ENCODE data around the gene DGKB.

Gene DGKB

DNA sequence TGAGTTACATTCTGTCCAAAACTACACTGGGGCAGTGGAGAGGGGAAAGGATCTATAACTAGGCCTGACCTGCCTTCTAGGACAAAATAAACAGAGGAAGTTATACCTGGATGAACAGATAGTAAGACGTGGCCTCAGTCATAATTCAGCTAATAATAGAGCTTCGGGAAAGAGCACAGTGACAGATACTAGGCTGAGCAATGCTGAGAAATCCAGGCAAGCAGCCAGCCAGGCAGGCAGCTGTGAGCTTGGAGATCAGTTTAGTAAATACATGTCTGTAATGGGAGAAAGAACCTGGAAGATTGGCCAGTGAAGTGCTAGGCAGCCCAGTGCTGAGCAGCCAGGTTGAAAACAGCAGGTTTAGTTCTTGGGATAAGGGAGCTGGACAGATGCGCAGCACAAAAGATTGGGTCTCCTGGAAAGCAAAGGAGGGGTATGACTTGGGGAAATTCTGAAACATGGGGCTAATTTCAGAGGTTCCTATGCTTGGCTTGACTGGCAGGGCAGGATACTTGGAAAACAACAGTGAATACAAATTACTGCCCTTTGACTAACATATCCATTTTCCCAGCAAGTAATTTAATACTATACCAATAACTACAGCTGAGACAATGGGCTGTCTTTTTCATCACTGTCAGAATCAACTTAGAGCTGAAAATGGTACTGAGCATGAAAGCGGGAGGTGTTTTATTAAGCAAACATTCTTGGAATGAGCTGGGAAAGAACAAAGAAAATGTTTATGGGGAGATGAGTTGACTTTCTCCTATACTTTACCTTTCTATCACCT lies 140.8 kb downstream of the DGKB start:
- DNase-seq (ENCODE audit: low spot score) (peak; percentile 27), FAIRE-seq (no peak)

DNA sequence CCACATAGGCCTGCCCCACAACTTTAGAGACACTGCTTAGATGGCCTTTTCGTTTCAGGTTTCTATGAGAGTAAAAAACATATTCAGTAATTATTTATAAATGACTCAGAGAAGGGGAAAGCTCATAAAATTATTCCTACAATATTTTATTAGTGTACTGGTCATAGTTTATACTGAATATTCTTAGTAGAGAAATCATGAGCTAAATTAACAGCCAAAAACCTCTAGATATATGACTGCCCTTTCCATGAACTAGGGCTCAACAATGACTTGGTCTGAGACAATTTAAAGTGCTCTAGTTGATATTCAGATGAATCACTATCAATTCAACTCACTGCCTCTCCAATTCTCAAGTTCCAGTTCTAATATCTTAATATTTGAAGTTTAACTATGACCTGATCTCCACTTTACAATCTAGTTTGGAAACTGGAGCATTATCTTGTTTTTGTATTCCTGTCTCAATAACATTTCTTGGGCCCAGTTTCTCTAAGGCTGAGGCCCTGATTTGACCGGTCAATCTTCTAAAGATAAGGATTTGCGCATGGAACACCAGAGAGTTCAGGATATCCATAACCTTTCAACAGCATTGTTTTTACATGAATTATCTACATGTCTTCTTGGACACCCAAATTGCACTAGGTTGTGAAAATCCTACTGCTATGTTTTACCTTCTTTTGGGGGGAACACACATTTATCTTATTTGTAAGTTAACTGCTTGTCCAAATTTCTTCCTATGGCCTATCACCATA lies 141.6 kb downstream of the DGKB start:
- FAIRE-seq (no peak), DNase-seq (ENCODE audit: low spot score) (no peak)

- DNase-seq (ENCODE audit: low spot score): no peak
- no peak for FAIRE-seq
These were observed 142.8 kb downstream of the DGKB start for GRCh38 chr7:14759785-14760184.

DNA sequence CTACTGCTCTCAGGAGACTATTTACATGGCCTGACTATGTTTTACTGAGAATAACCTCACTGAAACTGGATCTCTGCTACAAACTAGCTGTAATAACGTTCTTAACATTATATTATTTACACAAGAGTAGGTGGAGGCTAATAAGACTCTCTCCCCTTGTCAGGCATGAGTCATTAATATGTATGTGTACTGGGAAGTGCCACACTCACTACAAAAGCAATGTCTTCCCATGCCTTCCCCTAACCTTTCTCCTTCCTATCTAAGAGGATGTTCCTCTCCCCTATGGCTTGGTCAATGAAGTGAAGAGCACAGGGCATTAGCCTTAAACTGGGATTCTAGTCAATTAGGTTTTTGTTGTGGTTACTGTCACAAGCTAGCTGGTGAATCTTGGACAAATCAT lies 147.9 kb downstream of the DGKB start:
- FAIRE-seq (peak; percentile 56), DNase-seq (ENCODE audit: low spot score) (no peak)

DNA sequence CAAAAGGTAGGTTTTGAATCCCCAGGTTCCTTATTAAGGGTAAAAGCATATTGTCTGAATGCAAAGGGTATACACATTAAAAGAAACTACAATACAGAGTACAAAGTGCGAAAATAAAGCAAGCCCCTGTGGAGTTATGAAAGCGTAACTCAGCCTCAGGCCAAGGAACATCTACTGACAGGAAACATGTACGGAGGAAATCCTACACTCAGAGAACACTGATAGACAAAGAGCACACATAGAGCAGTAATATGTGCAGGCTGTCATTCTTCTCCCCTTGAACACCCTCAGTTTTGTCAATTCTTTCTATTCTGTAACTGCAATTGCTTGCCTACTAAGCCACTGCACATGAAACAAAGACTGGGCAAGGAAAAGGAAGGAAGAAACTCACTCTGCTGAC lies 150.2 kb downstream of the DGKB start:
- DNase-seq (ENCODE audit: low spot score) (no peak), FAIRE-seq (no peak)

GRCh38 chr7:14751461-14751860 lies 151.1 kb downstream of the DGKB start:
- no peak for FAIRE-seq
- DNase-seq (ENCODE audit: low spot score): no peak

DNA sequence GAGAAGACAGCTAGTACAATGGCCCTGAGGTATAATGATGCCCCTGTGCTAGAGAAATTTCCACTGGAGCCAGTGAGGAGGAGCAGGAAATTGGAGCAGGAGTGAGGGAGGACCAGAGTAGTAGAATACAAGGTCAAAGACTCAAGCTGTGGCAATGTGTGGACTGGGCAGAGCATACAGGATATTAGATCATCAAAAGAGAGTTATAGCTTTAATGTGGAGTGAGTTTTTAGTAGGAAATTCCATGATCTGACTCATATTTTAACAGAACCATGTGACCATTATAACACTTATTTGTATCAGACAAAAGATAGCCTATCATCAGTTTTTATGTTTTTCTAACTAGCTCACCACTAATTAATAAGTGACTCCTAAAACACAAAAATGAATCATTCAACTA lies 154.1 kb downstream of the DGKB start:
- no peak for FAIRE-seq
- peak; percentile 67 for DNase-seq (ENCODE audit: low spot score)

DNA sequence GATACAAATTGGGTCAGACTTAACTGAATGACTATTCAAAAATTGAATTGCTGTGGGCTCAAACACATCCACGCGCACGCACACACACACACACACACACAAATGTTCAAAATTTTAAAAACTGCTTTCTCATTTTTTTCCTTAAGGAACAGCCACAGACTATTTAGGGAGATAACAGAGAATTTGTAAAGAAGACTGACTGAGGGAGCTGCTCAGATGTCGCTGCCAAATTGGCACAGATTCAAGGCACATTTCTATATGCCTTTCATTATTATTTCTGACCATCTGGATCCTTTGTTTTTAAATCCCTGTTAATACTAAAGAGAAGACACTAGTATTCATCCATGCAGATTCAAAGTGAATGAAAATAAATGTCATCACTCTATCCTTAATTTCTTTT lies 154.8 kb downstream of the DGKB start:
- no peak for FAIRE-seq
- no peak for DNase-seq (ENCODE audit: low spot score)

GRCh38 chr7:14745076-14745475 lies 157.5 kb downstream of the DGKB start:
- DNase-seq (ENCODE audit: low spot score): no peak
- FAIRE-seq: no peak

GRCh38 chr7:14740606-14741005 lies 161.9 kb downstream of the DGKB start:
- DNase-seq (ENCODE audit: low spot score) (no peak), FAIRE-seq (no peak)

GRCh38 chr7:14739841-14740185 lies 162.7 kb downstream of the DGKB start:
- FAIRE-seq: no peak
- DNase-seq (ENCODE audit: low spot score): no peak

DNA sequence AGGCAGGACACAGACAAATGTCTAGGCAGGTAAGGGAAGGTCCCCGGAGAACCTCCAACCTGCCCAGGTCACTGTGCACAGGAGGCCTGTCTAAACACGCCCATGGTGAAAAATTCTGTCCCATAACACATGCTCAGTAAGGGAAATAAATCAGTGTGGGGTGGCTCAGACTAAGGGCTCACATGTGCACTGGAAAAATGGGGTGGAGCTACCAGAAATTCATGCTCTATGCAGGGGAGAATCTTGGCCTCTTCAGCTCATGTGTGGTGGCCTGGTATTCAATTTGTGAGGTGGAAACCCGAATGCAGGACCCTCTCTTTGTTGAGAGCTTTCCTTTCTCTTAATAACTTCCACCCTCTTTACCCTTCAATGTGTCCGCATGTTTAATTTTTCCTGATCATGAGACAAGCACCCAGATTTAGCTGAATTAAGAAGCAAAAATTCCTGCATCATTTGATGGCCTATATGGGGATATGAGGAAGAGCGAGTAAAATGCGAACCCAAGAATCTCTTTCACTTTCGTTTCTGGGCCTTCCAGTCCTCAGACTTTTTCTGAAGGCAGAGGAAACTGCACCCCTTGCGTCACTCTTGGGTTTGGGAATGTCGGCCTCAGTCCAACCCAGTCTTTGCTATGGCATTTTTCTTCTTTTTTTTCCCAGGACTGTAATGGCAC lies 163.2 kb downstream of the DGKB start:
- DNase-seq (ENCODE audit: low spot score) (peak; percentile 17), FAIRE-seq (no peak)

- no peak for FAIRE-seq
- no peak for DNase-seq (ENCODE audit: low spot score)
These were observed 164.5 kb downstream of the DGKB start for GRCh38 chr7:14738086-14738485.

DNA sequence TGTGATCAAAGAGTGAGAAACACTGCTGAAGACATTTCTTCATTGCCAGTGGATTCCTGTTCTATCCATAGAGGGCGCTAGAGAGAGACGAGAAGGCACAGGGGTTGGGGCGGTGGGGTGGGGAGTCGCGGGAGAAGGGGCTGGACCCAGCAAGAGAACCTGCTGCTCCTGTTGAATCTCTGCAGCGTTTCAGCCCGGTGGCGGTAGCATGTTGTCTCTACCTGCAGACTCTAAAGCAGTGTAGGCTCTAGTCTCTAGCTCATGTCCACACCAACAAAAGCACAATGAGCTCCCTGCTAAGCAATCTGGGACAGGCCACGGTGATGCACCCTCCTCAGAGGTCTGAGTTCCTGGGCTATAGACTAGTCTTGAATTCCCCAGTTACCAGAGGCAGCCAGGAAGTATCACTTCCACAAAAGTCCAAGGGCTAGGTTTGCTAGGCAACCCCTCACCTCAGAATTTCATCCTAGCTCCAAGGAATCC lies 167.7 kb downstream of the DGKB start:
- FAIRE-seq: no peak
- DNase-seq (ENCODE audit: low spot score): no peak

GRCh38 chr7:14720785-14721184 lies 181.8 kb downstream of the DGKB start:
- DNase-seq (ENCODE audit: low spot score) (no peak), FAIRE-seq (no peak)

DNA sequence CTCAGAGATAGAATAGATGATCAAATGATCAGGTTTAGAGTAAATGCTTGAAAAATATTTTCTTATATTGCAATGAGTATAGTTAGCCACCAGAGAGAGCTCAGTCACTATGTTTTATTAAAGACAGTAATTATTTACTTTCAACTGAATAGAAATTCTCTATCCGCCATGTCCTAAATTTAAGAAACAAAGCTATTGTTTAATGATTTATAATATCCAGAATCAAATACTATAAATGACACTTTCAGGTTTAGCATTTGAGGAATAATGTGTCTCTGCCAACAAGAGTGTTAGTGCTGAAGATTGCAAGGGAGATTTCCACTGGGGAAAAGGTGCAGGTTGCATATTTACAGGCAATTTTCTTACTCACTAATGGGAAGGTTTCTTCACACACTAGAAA lies 184.7 kb downstream of the DGKB start:
- DNase-seq (ENCODE audit: low spot score): no peak
- no peak for FAIRE-seq

GRCh38 chr7:14717169-14717568 lies 185.4 kb downstream of the DGKB start:
- FAIRE-seq (no peak), DNase-seq (ENCODE audit: low spot score) (no peak)

GRCh38 chr7:14714161-14714728 lies 188.3 kb downstream of the DGKB start:
- FAIRE-seq (no peak), DNase-seq (ENCODE audit: low spot score) (no peak)

DNA sequence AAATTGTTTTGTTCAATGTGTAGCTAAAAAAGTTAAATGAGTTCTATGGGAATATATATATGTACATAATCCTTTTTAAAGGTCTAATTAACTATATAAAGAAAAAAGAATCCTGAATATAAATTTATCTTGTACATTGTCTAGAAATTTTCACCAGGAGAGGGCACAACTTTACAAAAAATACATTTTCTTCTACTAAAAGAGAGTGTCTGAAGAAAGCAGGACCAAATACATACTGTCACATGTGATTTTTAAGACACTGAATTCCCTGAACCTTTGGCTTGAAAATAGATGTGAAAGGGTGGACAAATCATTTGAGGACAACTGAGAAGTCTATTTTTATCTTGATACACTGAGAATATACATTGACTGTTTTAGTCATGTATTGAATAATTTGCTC lies 204.3 kb downstream of the DGKB start:
- FAIRE-seq: no peak

DNA sequence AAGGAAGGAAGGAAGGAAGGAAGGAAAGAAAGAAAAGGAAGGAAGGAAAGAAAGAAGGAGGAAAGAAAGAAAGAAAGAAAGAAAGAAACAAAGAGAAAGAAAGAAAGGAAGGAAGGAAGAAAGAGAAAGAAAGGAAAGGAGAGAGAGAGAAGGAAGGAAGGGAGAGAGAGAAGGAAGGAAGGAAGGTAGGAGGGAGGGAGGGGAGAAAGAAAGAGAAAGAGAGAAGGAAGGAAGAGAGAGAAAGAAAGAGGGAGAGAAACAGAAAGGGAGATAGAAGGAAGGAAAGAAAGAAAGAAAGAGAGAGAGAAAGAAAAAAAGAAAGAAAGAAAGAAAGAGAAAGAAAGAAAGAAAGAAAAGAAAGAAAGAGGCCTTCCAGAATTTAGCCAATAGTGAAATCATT lies 204.9 kb downstream of the DGKB start:
- FAIRE-seq (no peak), DNase-seq (ENCODE audit: low spot score) (no peak)

More for the DNA sequence above, 204.3 kb downstream of the DGKB start:
- DNase-seq (ENCODE audit: low spot score): no peak

DNA sequence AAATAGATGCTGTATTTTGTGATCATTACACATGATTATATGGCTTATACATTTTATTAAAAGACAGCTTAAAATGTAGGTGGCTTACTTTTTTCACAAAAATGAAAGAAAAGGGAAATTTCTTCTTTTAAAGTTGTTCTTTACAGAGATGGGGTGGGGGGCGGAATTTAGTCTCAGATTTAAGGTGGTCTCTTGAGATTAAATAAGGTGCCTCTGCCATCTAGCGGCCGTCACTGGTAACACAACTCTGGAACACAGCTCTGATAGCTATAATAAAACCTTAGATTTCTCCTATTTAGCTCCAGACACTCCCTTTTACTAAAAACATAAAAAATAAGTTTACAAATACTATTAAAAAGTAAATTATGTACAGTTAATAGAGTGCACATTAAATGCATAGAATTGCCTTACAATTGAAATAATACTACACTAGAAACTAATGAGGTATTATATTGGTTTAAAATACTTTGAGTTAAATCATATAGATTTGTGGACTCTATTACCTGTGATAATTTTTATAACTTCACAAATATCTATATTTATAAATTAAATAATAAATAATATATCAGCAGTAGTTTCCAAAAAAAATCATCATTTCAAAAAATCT lies 210.9 kb downstream of the DGKB start:
- FAIRE-seq (no peak), DNase-seq (ENCODE audit: low spot score) (peak; percentile 4)

GRCh38 chr7:14691034-14691433 lies 211.5 kb downstream of the DGKB start:
- FAIRE-seq: no peak
- no peak for DNase-seq (ENCODE audit: low spot score)

All from urothelium cell line (cell line).